GM13977 (cell line): ENCODE data around the gene RFX1.
A peak's percentile ranks its signal among the peaks of the same experiment; 100 is the strongest.
"Not testable (repeated sequence)": the region's sequence is repeated elsewhere in the genome, so short reads cannot be mapped to it uniquely, and the experiment has no call there.

Source experiments
- DNase-seq: peaks from one replicate; pipeline ENCODE4 v3.0.0; 2012; ENCODE audit warnings: low spot score
- CTCF ChIP-seq: IDR thresholded peaks from 2 replicates; pipeline ENCODE4 v1.5.1; 2012; ENCODE audit warnings: mild to moderate bottlenecking, control low read depth; ENCODE audit not compliant: insufficient read depth; ENCODE audit errors: extremely low read depth, missing control alignments
- in situ Hi-C: fragments of 300-500 bp; cut with MboI; formaldehyde crosslinking; loops from one replicate; pipeline ENCODE4 v1.12.0; 2022; ENCODE audit warnings: low sequenced_read_pairs, low pct_unique_long_range_greater_than_20kb, mixed read lengths, inconsistent platforms; ENCODE audit not compliant: unreplicated experiment

The RFX1 gene

DNA sequence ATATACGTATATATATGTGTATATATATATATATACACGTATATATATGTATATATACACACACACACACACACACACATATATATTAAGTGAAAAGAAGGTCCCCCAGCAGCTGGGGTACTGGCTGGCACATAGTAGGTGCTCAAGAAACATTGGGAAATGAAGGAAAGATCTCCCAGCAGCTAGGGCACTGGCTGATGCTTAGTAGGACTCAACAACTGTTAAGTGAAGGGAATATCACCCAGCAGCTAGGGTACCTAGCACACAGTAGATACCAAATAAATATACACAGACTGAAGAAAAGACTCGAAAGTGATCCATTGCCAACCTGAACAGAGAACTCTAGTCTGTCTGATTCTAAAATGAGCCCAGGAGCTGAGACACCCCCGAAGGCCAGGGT is 80.1 kb downstream of the RFX1 start:
- no peak for DNase-seq
- in situ Hi-C loops: no loop called here
- TF ChIP-seq CTCF: no peak

DNA sequence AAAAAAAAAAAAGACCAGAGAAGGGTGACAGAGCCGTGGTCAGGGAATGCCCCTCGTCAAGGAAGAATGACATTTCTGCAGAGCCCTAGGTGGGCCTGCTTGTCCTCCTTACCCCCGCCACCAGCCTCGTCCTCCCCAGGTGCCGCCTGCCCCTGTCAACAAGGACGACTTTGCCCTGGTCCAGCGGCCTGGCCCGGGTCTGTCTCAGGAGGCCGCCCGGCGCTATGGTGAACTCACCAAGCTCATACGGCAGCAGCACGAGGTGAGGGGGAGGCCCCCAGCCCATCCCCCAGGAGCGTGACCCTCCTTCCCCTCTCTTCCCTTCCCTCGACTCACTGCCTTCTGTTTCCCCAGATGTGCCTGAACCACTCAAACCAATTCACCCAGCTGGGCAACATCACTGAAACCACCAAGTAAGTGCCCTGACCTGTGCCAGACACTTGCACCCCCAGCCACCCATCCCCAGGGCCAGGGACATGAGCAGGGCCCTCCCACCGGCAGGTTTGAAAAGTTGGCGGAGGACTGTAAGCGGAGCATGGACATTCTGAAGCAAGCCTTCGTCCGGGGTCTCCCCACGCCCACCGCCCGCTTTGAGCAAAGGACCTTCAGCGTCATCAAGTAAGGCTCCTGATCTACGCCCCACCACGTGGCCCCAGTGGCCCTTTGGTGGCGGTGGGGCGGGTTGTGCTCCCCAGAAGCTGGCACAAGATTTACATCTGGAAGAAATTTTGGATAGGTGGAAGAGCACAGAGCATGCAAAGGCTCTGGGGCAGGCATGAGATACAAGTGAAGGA is 82.7 kb downstream of the RFX1 start:
- no peak for DNase-seq
- TF ChIP-seq CTCF: no peak
- in situ Hi-C loops: no loop called here

DNA sequence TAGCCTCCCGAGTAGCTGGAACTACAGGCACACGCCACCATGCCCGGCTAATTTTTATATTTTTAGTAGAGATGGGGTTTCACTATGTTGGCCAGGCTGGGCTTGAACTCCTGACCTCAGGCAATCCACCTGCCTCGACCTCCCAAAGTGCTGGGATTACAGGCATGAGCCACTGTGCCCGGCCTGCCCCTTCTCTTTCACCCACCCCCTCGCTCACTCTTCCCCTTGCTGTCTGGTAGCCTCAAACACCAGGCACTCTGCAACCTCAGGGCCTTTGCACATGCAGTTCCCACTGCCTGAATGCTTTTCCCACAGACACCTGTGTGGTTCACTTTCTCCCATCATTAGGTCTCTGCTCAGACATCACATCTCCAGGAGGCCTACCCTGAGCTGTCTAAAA is 84.0 kb downstream of the RFX1 start:
- in situ Hi-C loops, DNase-seq: not testable (repeated sequence)

DNA sequence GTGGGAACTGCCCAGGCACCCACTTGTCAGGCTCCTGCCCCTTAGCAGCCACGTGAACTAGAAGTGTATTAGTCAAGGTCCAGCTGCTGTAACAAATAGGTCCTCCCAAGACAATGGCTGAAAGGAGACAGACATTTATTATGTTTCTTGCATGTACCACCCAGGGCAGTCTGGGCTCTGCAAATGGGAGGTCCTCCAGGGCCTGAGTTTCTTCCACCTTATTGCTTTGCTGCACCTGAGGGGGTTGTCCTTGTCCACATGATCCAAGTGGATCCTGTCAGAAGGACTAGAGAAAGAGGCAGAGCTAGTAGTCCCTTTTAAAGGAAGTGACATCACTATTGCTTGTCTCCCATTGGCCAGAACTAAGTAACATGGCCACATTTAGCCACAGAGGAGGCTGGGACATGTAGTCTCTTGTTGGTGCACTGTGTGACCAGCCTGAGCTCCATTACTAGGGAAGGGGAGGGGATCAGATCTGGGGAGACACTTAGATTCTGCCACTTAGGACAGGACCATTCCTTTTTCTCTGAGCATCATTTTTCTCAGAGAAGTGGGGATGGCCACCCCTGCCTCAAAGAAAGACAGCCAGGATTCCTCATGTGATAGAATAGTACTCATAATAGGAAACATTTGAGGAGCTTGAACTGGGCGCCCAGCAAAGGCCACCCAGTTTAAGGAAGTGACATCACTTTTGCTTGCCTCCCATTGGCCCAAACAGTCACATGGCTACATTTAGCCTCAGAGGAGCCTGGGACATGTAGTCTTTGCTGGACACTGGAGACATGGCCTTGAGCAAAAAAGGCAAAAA is 85.0 kb downstream of the RFX1 start:
- in situ Hi-C loops: no loop called here
- no peak for TF ChIP-seq CTCF
- DNase-seq: peak; percentile 78

DNA sequence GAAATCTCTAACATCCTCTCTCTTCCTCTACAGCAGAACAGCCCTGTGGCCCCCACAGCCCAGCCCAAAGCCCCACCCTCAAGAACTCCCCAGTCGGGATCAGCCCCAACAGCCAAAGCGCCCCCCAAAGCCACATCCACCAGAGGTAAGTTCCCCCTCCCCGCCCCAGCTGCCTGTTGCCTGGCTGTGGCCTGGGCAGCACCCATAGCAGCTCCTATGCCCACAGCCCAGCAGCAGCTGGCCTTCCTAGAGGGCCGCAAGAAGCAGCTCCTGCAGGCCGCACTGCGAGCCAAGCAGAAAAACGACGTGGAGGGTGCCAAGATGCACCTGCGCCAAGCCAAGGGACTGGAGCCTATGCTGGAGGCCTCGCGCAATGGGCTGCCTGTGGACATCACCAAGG is 85.6 kb downstream of the RFX1 start:
- no peak for TF ChIP-seq CTCF
- no peak for DNase-seq
- in situ Hi-C loops: no loop called here

DNA sequence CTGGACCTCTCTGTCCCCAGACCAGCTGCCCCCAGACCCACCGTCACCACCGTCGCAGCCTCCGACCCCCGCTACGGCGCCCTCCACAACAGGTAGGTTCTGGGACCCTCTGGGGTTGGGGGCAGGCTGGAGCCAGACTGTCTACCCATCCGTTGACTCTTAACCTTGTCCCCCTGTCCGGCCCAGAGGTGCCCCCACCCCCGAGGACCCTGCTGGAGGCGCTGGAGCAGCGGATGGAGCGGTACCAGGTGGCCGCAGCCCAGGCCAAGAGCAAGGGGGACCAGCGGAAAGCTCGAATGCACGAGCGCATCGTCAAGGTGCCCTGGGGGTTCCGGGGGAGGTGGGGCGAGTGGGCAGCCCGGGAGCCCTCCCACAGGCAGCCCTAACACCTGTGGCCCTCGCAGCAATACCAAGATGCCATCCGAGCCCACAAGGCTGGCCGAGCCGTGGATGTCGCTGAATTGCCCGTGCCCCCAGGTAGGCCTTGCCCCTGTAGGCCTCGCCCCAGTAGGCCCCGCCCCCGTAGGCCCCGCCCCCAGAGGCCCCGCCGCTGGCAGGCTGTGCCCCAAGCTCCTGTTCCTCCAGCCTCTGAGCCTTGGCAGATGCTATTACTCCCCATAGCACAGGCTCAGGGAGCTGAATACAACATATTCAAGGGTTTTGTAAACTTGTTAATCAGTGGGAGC is 87.3 kb downstream of the RFX1 start:
- no peak for TF ChIP-seq CTCF
- in situ Hi-C loops: no loop called here
- DNase-seq: no peak
